ELR (cell line): ENCODE data around the gene LMO7.
"Not testable (repeated sequence)": the region's sequence is repeated elsewhere in the genome, so short reads cannot be mapped to it uniquely, and the experiment has no call there.

ENCODE experiments used
- DNase-seq: peaks from one replicate; pipeline ENCODE4 v3.0.0-alpha.2; 2015; ENCODE audit warnings: low read depth

LMO7 gene

GRCh38 chr13:75647126-75647784 lies 11.1 kb downstream of the LMO7 start:
- no peak for DNase-seq

- no peak for DNase-seq
Measured at GRCh38 chr13:75648446-75648845, 12.3 kb downstream of the LMO7 start.

GRCh38 chr13:75651013-75651412 lies 14.9 kb downstream of the LMO7 start:
- DNase-seq = no peak

- no peak for DNase-seq
Measured at GRCh38 chr13:75652726-75653125, 16.6 kb downstream of the LMO7 start.

GRCh38 chr13:75656425-75656989 lies 20.4 kb downstream of the LMO7 start:
- peak; percentile 56 for DNase-seq

GRCh38 chr13:75657111-75657510 lies 21.0 kb downstream of the LMO7 start:
- no peak for DNase-seq

GRCh38 chr13:75660694-75661093 lies 24.6 kb downstream of the LMO7 start:
- no peak for DNase-seq

- no peak for DNase-seq
Measured at GRCh38 chr13:75661443-75661842, 25.3 kb downstream of the LMO7 start.

- no peak for DNase-seq
Measured at GRCh38 chr13:75666646-75667351, 30.7 kb downstream of the LMO7 start.

GRCh38 chr13:75669706-75670105 lies 33.6 kb downstream of the LMO7 start:
- DNase-seq = no peak

- peak; percentile 84 for DNase-seq
Measured at GRCh38 chr13:75670496-75670895, 34.4 kb downstream of the LMO7 start.

- no peak for DNase-seq
Measured at GRCh38 chr13:75675421-75675820, 39.3 kb downstream of the LMO7 start.

GRCh38 chr13:75679459-75679858 lies 43.3 kb downstream of the LMO7 start:
- DNase-seq = no peak

GRCh38 chr13:75680251-75680650 lies 44.1 kb downstream of the LMO7 start:
- not testable (repeated sequence) for DNase-seq

GRCh38 chr13:75682326-75682725 lies 46.2 kb downstream of the LMO7 start:
- no peak for DNase-seq

- DNase-seq = peak; percentile 89
Measured at GRCh38 chr13:75685239-75685697, 49.1 kb downstream of the LMO7 start.

GRCh38 chr13:75687150-75687763 lies 51.1 kb downstream of the LMO7 start:
- peak; percentile 72 for DNase-seq

- DNase-seq = no peak
Measured at GRCh38 chr13:75689686-75690085, 53.6 kb downstream of the LMO7 start.

- no peak for DNase-seq
Measured at GRCh38 chr13:75690607-75691006, 54.5 kb downstream of the LMO7 start.

GRCh38 chr13:75691183-75691582 lies 55.1 kb downstream of the LMO7 start:
- DNase-seq = peak; percentile 31

GRCh38 chr13:75693227-75693626 lies 57.1 kb downstream of the LMO7 start:
- DNase-seq = no peak

GRCh38 chr13:75694722-75695121 lies 58.6 kb downstream of the LMO7 start:
- no peak for DNase-seq

GRCh38 chr13:75695908-75696307 lies 59.8 kb downstream of the LMO7 start:
- peak; percentile 71 for DNase-seq
